NOMO-1 treated with dmso at 0.1 percent for 144 hours (cell line): ENCODE measurements around the gene CSF3R.

Experiments used
- DNase-seq: peaks from one replicate; lab custom pipeline; 2025; ENCODE audit not compliant: unreplicated experiment; lab: John Stamatoyannopoulos, UW

The CSF3R gene

GRCh38 chr1:36463463-36463802 is 19.3 kb downstream of the CSF3R start:
- no peak for DNase-seq

GRCh38 chr1:36458910-36459309 is 23.8 kb downstream of the CSF3R start:
- DNase-seq, result peak; percentile 36

GRCh38 chr1:36457691-36458090 is 25.0 kb downstream of the CSF3R start:
- DNase-seq, result peak; percentile 15

DNA sequence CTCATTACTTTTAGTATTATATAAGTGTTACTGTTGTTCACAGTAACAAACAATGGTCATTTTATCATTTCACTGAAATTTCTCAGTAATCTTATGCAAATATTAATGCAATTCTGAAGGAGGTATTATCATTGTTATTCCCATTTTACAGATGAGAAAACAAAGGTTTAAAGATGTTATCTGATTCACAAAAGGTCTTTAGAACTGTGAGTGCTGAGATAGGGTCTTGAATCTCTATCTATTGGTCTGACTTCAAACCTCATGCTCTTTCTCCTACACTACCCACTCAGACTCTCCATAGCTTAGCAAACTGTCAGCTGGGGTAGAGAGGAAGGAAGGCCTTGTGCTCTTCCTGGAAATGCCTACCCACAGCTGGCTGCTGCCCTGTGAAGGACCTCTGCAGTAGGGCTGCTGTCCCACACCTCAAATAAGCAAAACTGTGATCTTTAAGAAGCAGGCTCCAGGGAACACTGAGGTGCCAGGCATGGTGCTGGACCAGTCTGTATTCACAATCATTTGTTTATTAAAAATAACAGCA is 26.3 kb downstream of the CSF3R start:
- no peak for DNase-seq

- DNase-seq, result no peak
Measured at GRCh38 chr1:36455386-36455785, 27.3 kb downstream of the CSF3R start.

DNA sequence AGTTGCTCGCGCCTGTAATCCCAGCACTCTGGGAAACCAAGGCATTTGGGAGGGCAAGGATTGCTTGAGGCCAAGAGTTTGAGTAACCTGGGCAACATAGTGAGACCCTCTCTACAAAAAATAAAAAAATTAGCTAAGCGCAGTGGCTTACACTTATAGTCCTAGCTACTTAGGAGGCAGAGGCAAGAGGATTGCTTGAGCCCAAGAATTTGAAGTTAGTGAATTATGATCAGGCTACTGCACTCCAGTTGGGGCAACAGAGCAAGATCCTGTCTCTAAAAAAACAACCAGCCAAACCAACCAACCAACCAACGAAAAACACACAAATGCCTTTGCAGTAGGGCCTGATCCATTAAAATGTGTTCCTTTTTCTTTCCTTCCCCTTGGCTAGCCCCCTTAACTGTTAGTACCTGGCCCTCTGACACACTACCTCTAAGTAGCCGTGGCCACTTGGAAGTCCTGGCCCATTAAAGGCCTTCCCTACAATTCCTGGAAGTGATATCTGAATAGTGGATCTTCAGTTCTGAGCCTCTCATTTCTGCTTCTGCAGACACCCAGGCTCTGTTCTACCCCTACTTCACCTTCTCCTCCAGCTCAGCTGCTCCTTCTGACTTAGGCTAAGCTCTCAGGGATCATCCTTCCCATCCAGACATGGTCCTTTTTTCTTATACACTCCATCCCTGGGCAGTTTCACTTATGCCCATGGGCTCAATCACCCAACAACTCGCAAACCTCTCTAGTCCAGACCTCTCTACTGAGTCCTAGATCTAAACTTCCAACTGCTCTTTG is 28.9 kb downstream of the CSF3R start:
- no peak for DNase-seq

- no peak for DNase-seq
Measured at GRCh38 chr1:36453051-36453450, 29.7 kb downstream of the CSF3R start.

DNA sequence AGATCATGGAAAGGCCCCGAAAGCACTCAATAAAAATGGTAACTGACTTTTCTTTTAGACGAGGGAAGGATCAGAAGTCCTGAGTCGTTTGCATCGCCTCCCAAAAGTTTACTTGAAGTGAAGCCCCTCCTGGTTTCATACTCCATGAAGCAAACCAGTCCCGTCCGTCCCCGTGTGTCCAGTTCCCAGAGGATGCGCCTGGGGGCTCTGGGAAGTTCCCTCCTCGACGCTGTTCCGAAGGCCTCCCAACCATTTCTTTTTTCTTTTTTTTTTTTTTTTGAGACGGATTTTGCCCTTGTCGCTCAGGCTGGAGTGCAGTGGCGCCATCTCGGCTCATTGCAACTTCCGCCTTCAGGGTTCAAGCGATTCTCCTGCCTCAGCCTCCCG is 31.8 kb downstream of the CSF3R start:
- no peak for DNase-seq

DNA sequence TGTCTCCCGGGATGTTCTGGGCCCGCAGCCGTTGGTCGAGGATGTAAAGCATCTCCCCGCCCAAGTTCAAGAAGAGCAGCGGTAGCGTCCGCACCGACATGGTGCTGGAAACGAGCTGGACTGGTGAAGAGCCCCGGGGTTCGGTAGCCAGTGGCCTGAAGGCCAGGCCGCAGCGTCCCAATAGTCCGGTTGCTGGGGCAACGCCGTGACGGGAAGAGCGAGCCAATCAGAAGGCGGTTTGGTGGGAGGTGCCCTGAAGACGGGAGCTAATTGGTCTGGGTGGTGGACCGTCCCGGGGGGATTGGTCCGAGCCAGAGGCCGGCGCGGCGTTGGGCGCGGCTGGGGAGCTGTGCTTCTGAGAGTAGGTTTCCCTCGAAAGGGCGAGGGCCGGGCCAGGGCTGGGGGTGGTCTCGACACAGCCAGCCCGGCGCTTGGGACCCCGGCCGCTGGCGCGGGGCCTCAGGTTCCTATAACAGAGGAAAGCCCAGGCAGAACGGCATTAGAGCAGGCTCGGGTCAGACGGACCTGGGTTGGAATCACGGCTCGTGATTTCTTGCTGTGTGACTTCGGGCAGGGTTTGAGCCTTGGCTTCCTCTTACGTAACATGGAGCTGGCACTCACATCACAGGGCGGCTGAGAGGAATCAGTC is 32.3 kb downstream of the CSF3R start, which contains the start of gene OSCP1:
OSCP1 (minus strand) TSS at position 182 of the 649 bp plus-strand sequence; CDS start at position 100, 82 bp downstream.
- DNase-seq, result peak; percentile 80

GRCh38 chr1:36448530-36449056 is 34.1 kb downstream of the CSF3R start:
- DNase-seq, result no peak

DNA sequence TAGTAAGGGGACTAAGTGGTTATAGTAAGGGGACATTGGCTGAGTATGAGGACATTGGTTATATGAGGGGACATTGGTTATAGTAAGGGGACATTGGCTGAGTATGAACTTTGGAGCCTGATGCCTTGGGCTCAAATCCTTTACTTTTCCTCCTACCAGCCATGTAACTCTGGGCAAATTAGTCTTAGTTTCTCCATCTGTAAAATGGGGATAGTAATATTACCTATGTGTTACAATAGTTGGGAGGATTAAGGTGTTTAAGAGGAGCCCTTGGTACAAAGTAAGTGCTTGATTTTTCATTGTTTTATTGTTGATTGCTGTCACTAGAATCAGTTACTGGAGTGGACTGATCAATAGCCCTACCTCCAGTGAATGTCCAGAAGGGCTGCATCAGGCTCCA is 35.3 kb downstream of the CSF3R start:
- no peak for DNase-seq

GRCh38 chr1:36446746-36447145 is 36.0 kb downstream of the CSF3R start:
- DNase-seq, result peak; percentile 19

DNA sequence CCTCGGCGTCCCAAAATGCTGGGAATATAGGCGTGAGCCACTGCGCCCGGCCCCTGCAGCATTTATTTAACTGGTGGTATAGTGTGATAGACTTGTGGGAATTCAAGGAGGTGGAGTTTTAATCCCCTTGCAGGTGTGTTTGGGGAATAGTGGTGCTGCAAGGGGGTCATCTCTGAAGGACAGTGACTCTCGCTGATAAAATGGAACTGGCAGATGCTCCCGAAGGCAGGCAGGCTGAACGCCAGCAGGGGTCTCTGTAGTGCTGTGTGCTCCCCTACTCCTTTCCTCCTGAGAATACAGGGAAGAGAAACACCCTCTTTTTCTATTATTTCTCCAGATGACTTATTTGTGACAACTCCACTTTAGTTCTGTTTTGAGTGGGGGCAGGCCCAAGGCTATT is 36.4 kb downstream of the CSF3R start:
- peak; percentile 74 for DNase-seq

DNA sequence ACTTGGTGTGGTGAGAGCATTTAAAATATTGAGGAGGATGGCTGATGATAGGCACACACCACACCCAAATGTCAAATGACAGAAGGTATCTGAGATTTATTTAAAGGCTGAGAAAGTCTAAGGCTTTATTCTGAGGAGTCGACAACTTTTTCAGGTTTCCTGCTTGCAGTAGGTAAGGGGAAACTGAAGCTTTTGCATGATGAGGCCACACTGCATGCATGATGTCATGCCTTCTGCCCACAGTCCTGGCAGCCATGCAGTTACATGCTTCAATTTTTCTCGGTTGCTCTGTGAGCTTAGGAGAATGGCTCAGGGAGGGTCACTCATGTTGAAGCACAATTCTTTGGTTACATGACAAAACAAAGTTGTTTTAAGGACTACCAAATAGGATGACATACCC is 39.4 kb downstream of the CSF3R start:
- no peak for DNase-seq

GRCh38 chr1:36442337-36442736 is 40.4 kb downstream of the CSF3R start:
- no peak for DNase-seq

GRCh38 chr1:36440646-36441045 is 42.1 kb downstream of the CSF3R start:
- DNase-seq, result no peak

GRCh38 chr1:36440044-36440443 is 42.7 kb downstream of the CSF3R start:
- DNase-seq, result no peak

DNA sequence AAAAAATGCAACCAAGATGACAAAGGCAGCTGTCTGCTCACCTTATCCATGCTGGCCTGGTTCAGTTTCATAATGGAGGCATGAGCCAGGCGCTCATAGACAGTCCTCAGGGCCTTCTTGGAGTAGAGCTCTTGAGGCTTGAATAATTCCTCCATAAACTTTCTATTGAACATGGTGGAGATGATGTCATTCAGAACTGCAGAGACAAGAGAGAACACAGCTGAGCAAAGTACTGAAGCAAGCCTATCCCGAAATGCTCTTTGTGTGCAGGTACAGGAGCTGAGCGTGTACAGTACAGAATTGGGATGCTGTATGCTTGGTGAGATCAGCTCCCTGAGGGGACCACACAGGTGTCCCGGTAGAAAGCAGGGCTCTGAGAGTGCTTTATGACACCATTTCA is 44.0 kb downstream of the CSF3R start:
- no peak for DNase-seq

GRCh38 chr1:36436821-36437220 is 45.9 kb downstream of the CSF3R start:
- DNase-seq, result no peak

- no peak for DNase-seq
Measured at GRCh38 chr1:36433102-36433501, 49.6 kb downstream of the CSF3R start.

DNA sequence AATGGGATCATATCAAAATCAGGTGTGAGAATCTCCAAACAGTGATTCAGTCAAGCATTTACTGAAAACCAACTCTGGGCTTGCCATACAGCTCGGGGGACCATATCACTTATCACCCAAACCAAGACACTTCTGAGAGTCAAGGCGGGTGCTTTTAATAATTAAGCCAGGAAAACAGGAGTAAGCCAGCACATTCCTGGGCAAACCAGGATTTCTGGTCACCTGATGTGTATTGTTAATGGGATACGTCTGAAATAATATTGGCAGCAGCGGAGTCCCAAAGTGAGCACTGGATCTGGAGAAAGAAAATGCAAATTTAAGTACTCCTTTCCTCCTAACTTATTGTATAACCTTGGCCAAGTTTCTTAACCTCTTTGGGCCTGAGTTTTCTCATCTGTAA is 50.1 kb downstream of the CSF3R start:
- DNase-seq, result no peak

GRCh38 chr1:36425791-36426190 is 56.9 kb downstream of the CSF3R start:
- no peak for DNase-seq
